Natural killer cell treated with Interleukin-12 subunit alpha and Interleukin-12 subunit beta and Interleukin-15 and Interleukin-18, amount 100 ng/mL, for 72 hours (primary cell): ENCODE measurements around the gene SAMSN1. TPM values are rescaled to one million over a fixed set of nuclear protein-coding genes. Genes with fewer than 3 reads are reported as not detected.

Experiments used
- ATAC-seq, 2 donors: fragments of 150-1000 bp; cut with Tn5 transposase in 1 of 2; sonication (Bioruptor Pico), chemical (Tn5 transposase) in 1 of 2; 2 replicates each; pipeline ENCODE4 v1.10.0; 2021
- DNase-seq: peaks from one replicate; pipeline ENCODE4 v3.0.0; 2022; ENCODE audit warnings: low spot score
- H3K27ac Mint-ChIP-seq, 2 donors: 1 replicate in 1 of 2; 2 replicates in 1 of 2; pipeline ENCODE4 v1.8.0; 2022; ENCODE audit warnings: mixed read lengths in 2 of 2, mild to moderate bottlenecking in 1 of 2, moderate library complexity in 1 of 2
- H3K27me3 Mint-ChIP-seq, 2 donors: 1 replicate in 1 of 2; 2 replicates in 1 of 2; pipeline ENCODE4 v1.8.0; 2022; ENCODE audit warnings: mixed read lengths in 2 of 2
- H3K36me3 Mint-ChIP-seq: one replicate; pipeline ENCODE4 v1.8.0; 2022; ENCODE audit warnings: mixed read lengths
- H3K4me1 Mint-ChIP-seq, 2 donors: 1 replicate in 1 of 2; 2 replicates in 1 of 2; pipeline ENCODE4 v1.8.0; 2022; ENCODE audit warnings: low read depth in 2 of 2, mixed read lengths in 2 of 2, mild to moderate bottlenecking in 1 of 2
- H3K4me3 Mint-ChIP-seq: one replicate; pipeline ENCODE4 v1.8.0; 2022; ENCODE audit warnings: mixed read lengths
- H3K9me3 Mint-ChIP-seq: 2 replicates; pipeline ENCODE4 v1.8.0; 2022; ENCODE audit warnings: mixed read lengths
- total RNA-seq, 2 donors: library from RNA; stranded (reverse); gene quantifications; one replicate each; pipeline ENCODE4 v1.2.3, GENCODE V29; 2022

Gene SAMSN1
- total RNA-seq, result 100 to 1,000 TPM; 158 to 383 TPM

DNA sequence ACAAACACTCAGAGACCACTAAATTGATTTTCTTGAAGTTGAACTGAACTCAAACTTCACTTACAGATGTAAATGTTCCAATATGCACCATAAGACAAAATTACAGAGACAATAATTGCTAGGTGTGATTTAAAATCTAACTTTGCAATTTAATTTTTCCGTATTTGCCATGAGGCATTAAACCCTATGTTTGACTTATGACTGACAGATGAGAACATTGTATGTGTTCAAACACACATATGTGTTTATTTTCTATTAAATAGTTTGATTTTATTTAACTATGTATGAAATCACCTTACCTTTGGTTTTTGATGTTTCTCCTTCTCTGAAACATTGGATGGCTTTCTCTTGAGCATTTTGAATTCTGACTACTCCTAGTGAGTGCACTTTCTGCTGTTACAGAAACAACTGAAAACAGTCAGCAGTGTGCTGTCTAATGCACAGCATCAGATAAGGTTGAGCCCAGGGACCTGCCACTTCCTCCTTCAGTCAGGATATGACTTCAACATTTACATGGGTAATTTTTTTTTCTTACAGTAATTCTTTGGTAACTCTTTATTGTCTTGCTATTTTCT is at the start of gene SAMSN1:
TSS of gene SAMSN1 (minus strand) at position 410 of the 575 bp plus-strand sequence. CDS start at position 356, 54 bp downstream.
- Mint-ChIP-seq H3K9me3 (peaks cover 3% of the 10 kb centered on the region), H3K4me1 (peaks cover 38 to 64% of the 10 kb centered on the region in 2 donors), H3K4me3 (peak within 1 kb of the TSS; percentile 95), H3K27me3 (no peaks in the 10 kb centered on the region), H3K36me3 (peaks cover 35% of the 10 kb centered on the region), H3K27ac (peak within 1 kb of the TSS; percentile 99 to 100)
- ATAC-seq (peak; percentile 91 to 93), DNase-seq (peak; percentile 83)

DNA sequence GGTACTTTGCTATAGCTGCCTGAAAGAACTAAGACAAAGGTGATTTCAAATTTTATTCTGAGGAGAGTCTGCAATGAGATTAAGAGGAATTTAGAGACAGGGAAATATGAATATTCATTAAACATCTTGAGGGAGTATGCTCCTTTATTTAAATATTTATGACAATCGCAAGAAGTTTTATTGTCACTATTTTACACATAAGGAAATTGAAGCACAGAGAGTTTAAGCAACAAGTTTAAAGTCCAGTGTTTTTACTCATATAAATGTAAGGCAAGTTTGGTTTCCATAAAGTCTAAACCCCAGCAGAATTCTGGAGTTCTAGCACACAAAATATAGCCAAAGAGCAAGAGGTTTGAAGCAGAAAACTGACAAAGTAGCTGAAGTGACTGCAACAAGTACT is 49.3 kb upstream of the SAMSN1 start:
- DNase-seq (no peak), ATAC-seq (no peak)
- H3K4me1 Mint-ChIP-seq, result peaks cover 41 to 45% of the 10 kb centered on the region in 2 donors
- no peaks in the 10 kb centered on the region for H3K27me3 Mint-ChIP-seq
- H3K27ac Mint-ChIP-seq, result peak overlapping the region; percentile 94 to 97
- peaks cover 10% of the 10 kb centered on the region for H3K9me3 Mint-ChIP-seq
- no peak overlapping the region for H3K4me3 Mint-ChIP-seq
- H3K36me3 Mint-ChIP-seq, result peaks cover 39% of the 10 kb centered on the region

DNA sequence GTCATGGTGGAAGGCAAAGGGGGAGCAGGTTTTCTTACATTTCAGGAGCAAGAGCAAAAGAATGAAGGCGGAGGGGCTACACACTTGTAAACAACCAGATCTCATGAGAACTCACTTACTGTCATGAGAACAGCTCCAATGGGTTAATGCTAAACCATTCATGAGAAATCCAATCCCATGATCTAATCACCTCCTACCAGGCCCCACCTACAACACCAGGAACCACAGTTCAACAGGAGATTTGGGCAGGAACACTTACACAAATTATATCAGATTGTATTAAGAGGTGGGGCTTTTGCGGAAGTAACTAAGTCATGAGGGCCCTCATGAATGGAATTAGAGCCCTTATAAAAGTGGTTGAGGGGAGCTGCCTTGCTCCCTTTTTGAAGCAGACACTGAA is 48.9 kb upstream of the SAMSN1 start:
- H3K9me3 Mint-ChIP-seq, result peaks cover 10% of the 10 kb centered on the region
- no peak for ATAC-seq
- peaks cover 34% of the 10 kb centered on the region for H3K36me3 Mint-ChIP-seq
- no peaks in the 10 kb centered on the region for H3K27me3 Mint-ChIP-seq
- peaks cover 39 to 40% of the 10 kb centered on the region in 2 donors for H3K4me1 Mint-ChIP-seq
- peak overlapping the region; percentile 94 to 97 for H3K27ac Mint-ChIP-seq
- H3K4me3 Mint-ChIP-seq, result no peak overlapping the region
- DNase-seq, result no peak

DNA sequence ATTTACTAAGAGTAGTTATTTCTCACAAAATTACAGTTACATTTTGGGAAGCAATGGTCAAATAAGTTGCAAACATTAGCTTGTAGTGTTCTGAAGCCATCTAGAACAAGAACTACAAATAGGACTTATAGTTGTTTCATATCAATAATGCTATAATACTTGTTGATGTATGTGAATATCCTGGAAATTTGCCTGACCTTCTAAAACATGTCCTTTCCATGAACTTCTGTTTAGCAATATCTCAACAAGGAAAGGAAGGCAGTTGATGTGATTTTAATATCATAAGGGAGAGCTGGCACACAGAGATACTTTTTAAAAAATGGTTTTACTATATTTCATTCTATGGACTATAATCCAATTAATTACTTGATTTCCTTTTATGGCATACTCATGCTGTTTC is 47.1 kb upstream of the SAMSN1 start:
- ATAC-seq, result no peak
- Mint-ChIP-seq H3K4me3 (peak overlapping the region; percentile 13), H3K4me1 (peaks cover 39 to 48% of the 10 kb centered on the region in 2 donors), H3K9me3 (peaks cover 13% of the 10 kb centered on the region), H3K27me3 (no peaks in the 10 kb centered on the region), H3K27ac (peak overlapping the region; percentile 94 to 97), H3K36me3 (peaks cover 40% of the 10 kb centered on the region)
- DNase-seq, result no peak

DNA sequence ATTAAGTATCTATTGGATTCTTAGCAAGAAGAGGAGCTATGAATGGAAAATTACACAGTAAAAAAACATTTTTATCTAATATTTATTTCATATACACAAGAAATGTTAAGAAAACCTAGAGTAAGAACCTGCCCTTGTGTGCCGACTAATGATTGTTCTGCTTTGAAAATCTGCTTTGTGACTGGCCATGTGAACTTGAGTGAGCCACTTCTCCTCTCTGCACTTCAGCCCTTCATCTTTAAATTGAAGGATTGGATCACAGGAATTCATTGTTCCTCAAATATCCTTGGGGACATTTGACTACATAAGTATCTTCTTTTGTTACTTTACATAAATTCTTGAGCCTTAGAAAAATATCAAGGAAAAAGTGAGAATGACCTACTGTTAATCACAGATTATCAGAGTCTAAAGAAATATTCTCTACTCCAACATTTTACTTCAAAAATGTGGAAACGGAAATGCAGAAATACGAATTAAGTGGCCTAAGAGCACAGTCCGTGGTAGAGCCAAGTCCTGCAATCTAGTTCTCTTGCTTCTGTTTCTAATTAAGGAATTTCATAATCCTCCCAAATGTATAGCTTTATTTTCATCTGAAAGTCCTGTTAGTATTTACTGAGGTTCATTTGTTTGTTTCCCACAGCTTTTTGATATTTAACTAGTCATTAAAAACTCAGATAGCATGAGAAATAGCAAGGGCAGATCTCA is 46.3 kb upstream of the SAMSN1 start:
- ATAC-seq (peak in 1 of 2 donors; percentile 34), DNase-seq (no peak)
- Mint-ChIP-seq H3K9me3 (peaks cover 13% of the 10 kb centered on the region), H3K4me1 (peaks cover 39 to 48% of the 10 kb centered on the region in 2 donors), H3K27me3 (no peaks in the 10 kb centered on the region), H3K27ac (peak overlapping the region; percentile 94 to 97), H3K36me3 (peaks cover 38% of the 10 kb centered on the region), H3K4me3 (peak overlapping the region; percentile 73)

DNA sequence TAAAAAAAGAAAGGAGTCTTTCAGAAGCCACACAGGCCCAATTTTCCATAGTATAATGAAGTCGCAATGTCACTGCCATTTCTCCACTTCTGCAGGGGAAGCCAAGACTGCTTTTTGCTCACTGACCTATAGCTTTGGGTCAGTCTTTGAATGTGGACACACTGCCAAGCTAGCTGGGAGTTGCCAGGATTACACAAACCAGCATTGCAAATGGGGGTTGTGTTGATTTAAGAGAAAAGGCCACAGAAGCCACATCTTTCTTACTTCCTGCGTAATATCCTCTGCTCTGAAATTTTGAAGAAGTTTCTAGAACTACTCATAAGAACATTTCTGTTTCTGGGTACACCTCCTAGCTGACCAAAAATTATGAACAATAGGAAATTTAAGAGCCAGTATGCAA is 45.8 kb upstream of the SAMSN1 start:
- Mint-ChIP-seq H3K36me3 (peaks cover 38% of the 10 kb centered on the region), H3K4me1 (peaks cover 37 to 48% of the 10 kb centered on the region in 2 donors), H3K9me3 (peaks cover 17% of the 10 kb centered on the region), H3K27ac (peak overlapping the region; percentile 94 to 97), H3K4me3 (peak overlapping the region; percentile 73), H3K27me3 (no peaks in the 10 kb centered on the region)
- peak; percentile 87 to 93 for ATAC-seq
- peak; percentile 90 for DNase-seq

DNA sequence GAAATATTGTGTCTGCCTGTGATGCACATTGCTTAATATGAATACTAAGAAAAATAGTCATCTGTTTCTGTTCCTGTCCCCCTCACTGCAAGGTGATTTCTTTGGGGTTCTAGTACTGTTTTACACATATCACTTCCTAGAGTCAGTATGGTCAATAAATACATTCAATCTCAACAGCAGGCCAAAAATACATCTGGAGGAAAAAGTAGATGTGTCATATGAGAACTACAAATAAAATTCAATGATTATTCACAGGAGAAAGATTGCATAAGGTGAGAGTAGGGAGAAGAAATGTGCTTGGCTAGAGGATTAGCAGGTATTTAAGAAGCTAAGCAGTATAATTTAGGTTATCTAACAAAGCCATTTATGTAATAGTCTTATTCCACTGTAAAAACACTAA is 45.3 kb upstream of the SAMSN1 start:
- Mint-ChIP-seq H3K27me3 (no peaks in the 10 kb centered on the region), H3K9me3 (peaks cover 17% of the 10 kb centered on the region), H3K36me3 (peaks cover 37% of the 10 kb centered on the region), H3K27ac (peak overlapping the region; percentile 94 to 97), H3K4me1 (peaks cover 37 to 53% of the 10 kb centered on the region in 2 donors), H3K4me3 (peak overlapping the region; percentile 73)
- DNase-seq (no peak), ATAC-seq (peak; percentile 83 to 86)

DNA sequence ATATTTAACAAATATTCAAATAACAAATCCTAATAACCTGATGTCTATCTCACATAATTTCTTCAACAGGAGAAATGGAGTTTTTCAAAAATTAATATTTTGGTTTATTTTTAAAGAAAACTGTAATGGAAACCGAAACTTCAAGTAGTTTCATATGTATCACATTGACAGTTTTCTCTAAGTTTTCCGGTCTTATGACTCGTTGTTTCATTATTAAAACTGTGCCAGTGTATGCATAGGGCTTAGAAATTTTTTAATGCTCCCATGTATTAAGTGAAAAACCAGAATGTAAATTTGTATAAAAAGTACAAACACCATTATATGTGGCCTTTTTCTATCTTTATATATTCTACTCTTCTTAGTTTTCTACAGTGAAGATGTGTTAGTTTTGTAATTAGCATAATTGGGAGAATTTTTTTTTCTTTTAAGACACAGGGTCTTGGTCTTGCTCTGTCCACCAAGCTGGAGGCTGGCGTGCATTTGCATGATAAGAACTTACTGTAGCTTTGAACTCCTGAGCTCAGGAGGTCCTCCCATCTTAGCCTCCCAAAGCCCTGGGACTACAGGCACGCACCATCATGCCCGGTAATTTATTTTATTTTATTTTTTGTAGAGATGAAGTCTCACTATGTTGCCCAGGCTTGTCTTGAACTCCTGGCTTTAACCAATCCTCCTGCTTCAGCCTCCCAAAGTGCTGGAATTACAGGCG is 43.9 kb upstream of the SAMSN1 start:
- H3K4me3 Mint-ChIP-seq, result peak overlapping the region; percentile 59
- ATAC-seq, result peak; percentile 61 to 65
- H3K27ac Mint-ChIP-seq, result peak overlapping the region; percentile 94 to 97
- peaks cover 31% of the 10 kb centered on the region for H3K36me3 Mint-ChIP-seq
- H3K9me3 Mint-ChIP-seq, result peaks cover 12% of the 10 kb centered on the region
- H3K4me1 Mint-ChIP-seq, result peaks cover 35 to 50% of the 10 kb centered on the region in 2 donors
- no peak for DNase-seq
- no peaks in the 10 kb centered on the region for H3K27me3 Mint-ChIP-seq

DNA sequence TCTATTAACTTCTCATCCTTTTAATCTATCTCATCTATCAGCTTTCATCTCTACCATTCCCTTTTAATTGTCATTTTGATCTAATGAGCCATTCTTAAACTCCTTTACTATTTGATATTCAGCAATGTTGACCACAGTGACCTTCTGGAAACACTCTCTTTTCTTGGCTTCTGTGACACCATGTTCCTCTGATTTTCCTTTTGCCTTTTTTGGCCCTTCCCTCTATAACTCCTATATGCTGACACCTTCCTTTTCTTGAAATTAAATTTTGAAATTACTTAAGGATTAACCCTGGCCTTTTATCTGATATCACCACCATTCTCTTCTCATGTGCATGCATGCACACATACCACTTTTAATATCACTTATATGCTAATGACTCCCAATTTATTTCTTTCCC is 41.2 kb upstream of the SAMSN1 start:
- Mint-ChIP-seq H3K36me3 (peaks cover 16% of the 10 kb centered on the region), H3K27ac (peak overlapping the region; percentile 2 to 14), H3K27me3 (no peaks in the 10 kb centered on the region), H3K4me3 (peak overlapping the region; percentile 9), H3K4me1 (peaks cover 26 to 38% of the 10 kb centered on the region in 2 donors), H3K9me3 (peaks cover 7% of the 10 kb centered on the region)
- DNase-seq, result no peak
- ATAC-seq, result no peak

DNA sequence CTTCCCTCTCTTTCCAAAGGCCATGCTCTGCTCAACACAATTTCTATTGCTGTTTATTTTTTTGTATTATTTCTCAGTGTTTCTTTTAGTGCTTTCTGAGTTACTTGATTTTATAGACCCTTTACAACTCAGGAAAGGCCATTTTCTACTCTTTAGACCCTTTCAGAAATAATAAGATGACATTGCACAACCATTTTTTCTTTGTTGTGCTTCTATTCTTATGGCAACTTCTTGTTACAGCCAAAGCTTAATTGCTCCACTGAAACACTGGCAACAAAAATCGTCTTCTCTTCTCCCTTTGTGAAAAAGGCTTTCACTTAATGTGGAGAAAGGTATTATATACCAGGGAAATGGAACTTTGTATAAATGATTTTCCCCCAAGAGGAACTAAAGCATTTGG is 39.0 kb upstream of the SAMSN1 start:
- H3K27ac Mint-ChIP-seq, result peak overlapping the region; percentile 40 to 47
- no peak for DNase-seq
- H3K27me3 Mint-ChIP-seq, result no peaks in the 10 kb centered on the region
- H3K4me1 Mint-ChIP-seq, result peaks cover 22 to 34% of the 10 kb centered on the region in 2 donors
- peaks cover 7% of the 10 kb centered on the region for H3K9me3 Mint-ChIP-seq
- peak overlapping the region; percentile 28 for H3K4me3 Mint-ChIP-seq
- peaks cover 17% of the 10 kb centered on the region for H3K36me3 Mint-ChIP-seq
- no peak for ATAC-seq

DNA sequence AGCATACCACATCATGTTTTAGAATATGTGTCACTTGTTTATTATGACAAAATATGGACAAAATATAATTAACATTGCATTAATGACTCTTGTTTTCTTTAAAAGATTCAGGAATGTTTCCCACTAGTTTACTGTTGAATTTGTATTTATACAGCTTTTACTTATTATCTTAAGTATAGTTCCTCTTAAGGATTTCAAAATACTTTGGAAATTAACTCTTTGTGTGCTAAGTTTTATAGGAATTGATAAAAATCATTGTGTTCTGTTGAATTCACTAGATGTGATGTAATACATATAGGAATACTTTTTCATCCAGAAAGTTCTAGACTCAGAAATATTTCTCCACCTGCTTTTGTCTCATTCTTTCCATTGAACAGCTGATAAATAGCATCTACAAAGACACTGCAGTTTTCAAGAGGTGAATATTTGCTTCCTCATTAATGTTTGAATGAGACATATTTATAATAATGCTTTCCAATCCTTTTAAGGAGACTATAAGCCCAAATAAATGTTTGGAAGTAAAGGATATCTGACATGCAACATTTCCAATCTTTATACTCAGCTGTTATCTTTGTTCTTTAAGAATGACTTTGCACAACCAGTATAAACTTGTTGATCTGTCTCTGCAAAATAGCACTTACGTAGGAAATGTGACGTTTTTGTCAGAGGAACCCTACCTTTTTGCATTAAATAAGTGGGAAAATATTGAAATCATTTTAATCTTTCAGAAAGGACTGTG is 38.4 kb upstream of the SAMSN1 start:
- H3K27ac Mint-ChIP-seq, result peak overlapping the region; percentile 40 to 49
- no peak overlapping the region for H3K4me3 Mint-ChIP-seq
- H3K4me1 Mint-ChIP-seq, result peaks cover 27 to 38% of the 10 kb centered on the region in 2 donors
- no peaks in the 10 kb centered on the region for H3K27me3 Mint-ChIP-seq
- ATAC-seq (no peak), DNase-seq (no peak)
- peaks cover 10% of the 10 kb centered on the region for H3K9me3 Mint-ChIP-seq
- H3K36me3 Mint-ChIP-seq, result peaks cover 22% of the 10 kb centered on the region

DNA sequence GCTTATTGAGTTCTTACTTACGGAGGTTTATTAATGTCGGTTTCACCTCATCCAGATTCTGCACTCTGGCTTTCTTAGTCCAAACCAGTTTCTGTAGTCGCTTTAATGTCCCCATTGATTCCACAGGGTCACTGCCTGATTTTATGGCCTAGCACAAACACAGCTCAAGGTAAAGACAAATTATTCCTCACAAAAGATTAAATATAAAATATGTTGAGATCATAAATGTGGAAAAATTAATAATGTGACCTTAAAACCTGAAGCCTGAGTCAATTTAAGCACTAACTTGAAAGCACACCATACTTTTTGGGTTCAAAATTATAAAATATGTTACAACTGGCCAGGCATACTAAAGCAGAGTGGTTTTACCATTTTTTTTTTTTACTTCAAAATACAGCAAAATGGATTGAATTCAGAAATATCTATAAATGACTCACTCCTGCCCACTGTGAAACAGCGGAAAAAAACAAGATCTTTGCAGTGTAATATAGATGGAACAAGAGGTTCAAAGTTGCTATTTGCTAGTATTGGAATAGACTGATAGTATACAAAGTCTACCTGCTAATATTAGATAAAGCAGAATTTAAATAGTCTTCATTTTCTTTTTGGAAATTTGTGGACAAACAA is 37.6 kb upstream of the SAMSN1 start:
- DNase-seq, result no peak
- Mint-ChIP-seq H3K9me3 (peaks cover 10% of the 10 kb centered on the region), H3K27ac (peak overlapping the region; percentile 40 to 49), H3K27me3 (no peaks in the 10 kb centered on the region), H3K36me3 (peaks cover 21% of the 10 kb centered on the region), H3K4me1 (peaks cover 27 to 37% of the 10 kb centered on the region in 2 donors), H3K4me3 (peak overlapping the region; percentile 26)
- ATAC-seq, result peak in 1 of 2 donors; percentile 72
